Kidney glomerular epithelial cell (primary cell): ENCODE data around the gene SLC2A1.

ENCODE experiments used
- DNase-seq: peaks from one replicate; lab custom pipeline; 2025; lab: John Stamatoyannopoulos, UW

The SLC2A1 gene

DNA sequence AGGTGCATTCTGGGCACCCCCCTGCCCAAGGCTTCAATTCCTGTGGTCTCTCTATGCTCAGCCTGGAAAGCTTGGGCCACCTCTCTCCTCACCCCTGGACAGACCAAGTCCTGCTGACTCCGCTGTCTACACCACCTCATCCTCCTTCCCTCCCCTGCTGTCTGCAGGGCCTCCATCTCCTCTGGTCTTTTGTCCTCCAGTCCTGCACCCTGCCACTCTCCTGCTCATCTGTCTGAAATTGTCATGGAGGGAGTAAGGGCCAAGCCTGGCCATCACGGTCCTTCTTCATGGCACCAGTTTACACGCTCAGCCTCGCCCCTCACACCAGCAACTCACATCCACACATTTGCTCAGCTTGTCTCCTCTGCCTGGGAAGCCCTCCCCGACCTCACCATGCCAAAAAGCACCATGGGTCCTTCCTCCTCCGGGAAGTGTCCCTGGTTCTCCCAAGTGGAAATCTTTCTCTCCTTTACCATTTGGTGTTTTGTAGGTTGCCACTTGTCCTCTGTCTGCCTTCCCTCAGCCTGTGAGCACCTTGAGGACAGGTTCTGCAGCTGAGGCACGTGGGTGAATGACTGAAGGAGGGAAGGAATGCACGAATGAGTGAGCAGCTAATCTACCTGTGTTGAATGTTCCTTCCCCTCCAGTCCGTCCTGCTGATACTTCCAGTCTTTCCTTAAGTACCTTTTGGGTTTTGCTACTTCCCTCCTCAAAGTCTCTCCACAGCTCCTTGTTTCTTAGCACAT, 2.1 kb upstream of the SLC2A1 start:
- no peak for DNase-seq

DNA sequence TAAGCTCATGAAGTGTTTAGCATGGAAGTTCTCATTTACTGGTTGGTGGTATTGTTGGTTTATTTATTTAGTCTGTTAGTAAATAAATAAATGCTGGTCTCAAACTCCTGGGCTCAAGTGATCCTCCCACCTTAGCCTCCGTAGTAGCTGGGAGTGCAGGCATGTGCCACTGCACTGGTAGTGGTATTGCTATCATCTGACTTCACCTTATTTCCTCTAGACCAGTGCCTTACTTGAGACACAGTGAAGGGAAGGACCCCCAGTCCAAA, 1.4 kb upstream of the SLC2A1 start:
- no peak for DNase-seq

DNA sequence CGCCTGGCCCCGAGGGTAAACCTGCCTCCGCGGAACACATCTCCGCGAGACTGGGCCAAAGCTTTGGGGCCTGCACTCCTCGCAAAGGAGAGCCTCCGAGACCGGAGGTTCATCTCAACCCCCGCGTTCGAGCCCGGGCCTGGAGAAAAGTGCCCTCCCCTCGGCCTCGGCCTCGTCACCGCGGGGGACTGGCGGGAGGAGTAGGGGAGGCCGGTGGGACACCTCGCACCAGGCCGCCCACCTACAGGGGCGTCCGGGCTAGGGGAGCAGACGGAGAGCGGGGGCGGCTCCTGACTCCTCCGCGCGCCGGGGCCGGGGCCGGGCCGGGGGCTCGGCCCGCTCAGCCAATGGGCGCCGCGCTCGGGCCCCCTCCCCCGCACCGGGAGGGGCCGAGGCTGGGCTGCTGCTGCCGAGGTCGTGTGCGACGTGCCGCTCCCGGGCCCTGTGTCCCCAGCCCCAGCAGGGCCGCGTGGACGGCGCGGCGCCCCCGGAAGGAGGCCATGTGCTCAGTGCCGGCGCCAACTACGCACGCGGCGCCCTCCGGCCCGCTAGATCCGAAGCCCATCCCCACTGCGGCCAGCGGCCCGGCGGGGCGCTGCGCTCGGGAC, 684 bp downstream of the SLC2A1 start:
- DNase-seq: peak; percentile 16

DNA sequence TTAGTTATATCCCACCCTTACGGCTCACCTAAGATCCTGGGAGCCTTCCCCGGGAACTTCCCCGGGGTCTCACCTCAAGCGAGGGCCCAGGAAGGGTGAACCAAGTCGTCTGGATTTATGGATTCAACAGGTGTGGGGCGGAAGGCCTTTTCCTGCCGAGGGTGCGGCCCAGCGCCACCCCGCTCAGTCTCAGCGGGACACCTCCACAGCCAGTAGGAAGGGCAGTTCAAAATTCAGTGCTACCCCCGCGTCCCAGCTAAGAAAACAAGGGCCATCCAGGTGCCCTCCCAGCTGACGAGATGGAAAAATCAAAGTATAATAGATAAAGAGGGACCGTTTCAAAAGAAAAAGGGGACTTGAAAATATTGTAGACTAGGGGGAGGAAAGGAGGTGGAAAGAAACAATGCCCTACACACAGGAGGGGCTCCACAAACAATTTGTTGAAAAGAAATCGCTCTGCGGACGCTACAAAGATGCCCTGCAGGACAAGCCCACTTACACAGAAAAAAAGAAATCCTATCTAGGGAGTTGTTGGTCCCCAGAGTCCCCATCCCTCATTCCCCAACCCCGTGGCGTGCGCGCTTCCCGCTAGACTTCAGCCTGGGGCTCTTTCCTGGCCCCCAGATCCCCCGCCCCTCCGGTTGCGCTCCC, 1.3 kb downstream of the SLC2A1 start:
- DNase-seq: no peak

DNA sequence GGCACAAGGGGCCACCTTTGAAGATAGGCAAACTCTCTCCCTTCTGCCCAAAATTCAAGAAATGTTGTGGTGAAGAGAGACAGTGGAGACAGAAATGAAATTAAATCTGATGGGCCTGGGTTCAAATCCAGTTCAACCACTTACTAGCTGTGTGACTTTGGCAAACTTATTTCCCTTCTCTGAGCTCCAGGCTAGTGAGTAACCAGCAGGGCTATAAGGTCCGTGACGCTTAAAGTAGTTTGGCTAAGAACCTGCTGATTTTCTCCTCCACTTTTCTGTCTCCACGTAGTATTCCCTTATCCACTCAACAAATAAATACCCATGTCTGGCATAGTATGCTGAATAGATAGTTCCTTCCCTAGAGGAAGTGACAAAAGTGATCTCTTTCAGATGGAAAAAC, 1.9 kb downstream of the SLC2A1 start:
- DNase-seq: no peak

DNA sequence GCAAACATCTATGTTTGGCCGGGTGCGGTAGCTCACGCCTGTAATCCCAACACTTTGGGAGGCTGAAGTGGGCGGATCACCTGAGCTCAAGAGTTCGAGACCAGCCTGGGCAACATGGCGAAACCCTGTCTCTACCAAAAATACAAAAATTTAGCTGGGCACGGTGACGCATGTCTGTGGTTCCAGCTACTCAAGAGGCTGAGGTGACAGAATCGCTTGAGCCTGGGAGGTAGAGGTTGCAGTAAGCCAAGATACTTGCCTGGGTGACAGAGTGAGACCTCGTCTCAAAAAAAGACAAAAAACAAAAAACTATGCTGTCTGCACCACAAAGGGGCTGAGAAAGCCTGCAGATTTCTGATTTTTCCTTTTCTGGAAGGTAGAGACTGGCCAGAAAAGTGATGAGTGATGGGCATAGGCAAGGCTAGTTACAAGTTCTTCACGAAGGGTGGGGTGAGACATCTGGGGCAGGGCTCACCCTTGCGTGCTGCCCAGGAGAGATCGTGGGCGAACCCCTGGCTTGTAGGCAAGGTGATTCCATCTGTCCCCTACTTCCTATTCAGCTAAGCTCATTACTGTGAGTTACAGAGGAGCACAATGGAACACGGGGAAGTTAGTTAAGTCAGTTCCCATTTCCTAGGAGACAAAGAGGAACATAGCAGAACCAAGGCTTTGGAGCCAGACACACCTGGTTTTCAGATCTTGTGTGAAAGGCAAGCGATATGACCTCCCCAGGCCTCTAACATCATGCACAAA, 3.2 kb downstream of the SLC2A1 start:
- DNase-seq: no peak

DNA sequence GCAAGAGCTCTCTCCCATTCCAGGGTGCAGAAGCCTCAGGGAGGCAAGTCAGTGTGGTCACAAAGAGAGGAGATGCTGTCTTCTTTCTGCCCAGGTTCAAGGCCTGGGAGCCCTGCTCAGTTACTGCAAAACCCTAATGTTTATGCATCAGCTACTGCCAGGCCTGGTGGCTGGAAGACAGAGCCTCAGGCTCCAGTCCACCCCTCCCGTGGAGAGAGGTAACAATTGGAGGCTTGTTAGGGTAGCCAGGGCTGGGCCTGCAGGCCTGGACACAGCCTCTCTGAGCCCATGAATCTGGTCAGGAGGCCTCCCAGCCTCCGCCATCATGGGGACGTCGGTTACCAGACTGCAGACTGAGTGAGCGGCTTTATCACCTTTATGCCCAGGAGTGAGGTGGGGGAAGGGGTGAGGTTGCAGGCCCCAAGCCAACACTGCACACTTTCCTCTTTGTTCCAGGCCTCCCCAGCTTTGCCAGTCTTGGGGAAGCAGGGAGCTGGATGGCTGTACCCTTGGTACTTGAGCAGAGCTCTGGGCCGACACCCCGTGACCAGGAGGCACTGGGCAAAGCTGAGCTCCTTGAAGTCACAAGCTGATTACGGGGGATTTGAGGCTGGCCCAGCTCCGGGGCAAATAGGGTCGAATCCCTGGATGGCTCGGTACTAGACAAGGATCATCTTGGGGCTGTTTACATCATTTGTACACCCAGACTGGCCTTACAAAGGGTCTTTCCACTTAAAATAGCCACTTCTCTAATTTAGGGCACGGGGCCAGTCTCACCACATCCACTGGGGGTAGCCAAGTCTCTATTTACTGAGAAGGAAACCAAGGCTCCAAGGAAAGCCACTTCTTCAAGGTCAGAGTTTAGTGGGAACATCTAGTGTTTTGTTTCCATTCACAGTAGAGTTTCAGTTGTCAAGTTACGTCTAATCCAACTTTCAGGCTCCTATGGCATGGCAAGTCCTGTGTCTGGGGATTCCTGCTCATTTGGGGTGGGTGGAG, 5.2 kb downstream of the SLC2A1 start:
- no peak for DNase-seq

DNA sequence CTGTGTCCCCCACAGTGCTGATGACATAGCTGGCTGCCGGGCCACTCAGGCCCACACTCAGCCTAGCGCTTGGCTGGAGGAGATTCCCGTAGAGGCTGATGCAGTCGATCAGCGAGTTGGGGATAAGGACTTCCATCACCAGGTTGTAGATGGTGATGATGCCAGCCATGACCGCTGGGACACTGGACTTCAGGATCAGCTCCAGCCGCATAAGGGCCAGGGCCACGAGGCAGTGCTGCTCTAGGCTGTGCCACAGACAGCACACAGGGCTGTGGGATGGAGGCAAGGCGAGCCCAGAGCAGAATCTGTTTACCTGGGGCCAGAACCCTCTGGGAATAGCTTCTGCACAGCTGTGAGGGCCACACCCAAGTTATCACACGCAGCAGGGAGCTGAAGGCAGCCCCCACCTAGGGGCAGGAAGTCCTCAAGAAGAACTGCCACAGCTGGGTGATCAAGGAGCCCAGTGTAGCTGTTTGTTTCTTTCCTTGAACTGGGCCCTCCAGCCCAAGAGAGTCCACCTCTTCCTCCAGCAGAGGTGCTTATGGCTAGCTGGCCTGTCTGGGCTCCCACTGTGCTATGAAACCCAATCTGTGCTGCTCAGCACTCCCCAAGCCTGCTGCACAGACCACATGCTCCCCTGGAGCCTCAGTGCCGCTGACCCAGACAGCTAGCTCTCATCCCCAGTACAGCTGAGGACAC, 6.2 kb downstream of the SLC2A1 start:
- DNase-seq: no peak

DNA sequence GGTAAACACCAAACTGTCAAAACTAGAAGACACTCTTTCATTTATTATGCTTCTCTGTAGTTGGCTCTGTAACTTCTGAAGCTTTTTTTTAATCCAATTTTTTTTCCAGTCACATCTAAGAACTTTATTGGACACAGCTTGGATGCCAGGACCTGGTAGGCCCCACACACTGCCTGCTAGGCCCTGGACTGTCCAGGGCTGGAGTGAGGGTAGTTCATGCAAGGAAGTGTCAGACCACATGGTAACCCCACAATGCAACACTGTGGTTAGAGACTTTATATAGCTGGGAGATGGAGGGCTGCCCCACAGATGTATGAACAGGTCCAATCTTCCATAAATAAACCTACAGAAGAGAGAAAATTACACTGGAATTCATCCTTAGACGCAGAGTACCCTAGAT, 7.1 kb downstream of the SLC2A1 start:
- DNase-seq: no peak

DNA sequence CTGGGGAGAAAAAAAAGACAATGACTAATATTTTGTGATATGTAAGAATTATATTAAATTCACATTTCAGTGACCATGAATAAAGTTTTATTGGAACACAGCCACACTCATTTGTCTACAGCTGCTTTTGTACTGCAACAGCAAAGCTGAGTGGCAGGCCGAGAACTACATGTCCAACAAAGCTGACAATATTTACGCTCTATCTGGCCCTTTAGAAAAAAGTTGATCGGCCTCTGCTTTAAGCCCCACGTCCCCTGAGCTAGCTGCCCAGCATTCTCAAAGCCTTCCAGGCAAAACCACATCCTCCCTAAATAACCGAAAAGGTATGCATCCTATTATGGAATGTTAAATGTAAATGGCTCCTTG, 8.6 kb downstream of the SLC2A1 start:
- DNase-seq: no peak

DNA sequence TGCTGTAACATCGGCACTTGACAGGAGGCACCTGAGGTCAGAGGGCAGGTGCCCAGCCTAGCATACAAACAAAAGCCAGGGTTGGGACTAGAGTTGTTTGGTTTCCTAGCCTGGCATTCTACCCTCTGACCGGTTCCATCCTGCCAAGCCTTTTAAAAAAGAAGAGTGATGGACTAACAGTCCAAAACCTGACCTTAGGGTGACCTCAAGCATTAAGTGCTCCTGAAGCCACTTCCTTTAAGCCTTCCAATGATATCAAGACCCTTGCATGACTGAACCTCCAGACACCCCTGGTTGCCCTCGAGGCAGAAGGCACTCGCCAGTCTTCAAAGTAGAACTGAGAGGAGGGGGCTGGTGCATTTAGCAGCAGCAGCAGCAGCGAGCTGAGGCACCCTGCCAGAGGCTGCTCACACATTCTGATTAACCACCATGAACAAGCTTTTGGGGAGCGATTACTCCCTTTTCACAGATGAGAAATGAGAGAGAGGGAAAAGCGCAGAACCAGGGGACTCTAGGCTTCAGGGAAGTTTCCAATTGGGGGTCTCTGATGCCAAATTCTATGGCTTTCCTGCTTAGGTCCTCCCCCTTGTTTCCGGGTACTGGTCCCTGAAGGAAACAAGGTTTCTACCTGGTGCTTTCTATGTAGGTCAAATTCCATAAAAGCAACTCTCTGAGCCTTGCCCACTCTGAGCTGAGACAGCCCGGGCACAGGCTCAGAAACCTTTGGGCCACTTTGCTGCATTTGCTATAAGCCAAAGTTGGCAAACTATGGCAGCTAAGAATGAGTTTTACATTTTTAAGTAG, 9.2 kb downstream of the SLC2A1 start:
- DNase-seq: no peak

DNA sequence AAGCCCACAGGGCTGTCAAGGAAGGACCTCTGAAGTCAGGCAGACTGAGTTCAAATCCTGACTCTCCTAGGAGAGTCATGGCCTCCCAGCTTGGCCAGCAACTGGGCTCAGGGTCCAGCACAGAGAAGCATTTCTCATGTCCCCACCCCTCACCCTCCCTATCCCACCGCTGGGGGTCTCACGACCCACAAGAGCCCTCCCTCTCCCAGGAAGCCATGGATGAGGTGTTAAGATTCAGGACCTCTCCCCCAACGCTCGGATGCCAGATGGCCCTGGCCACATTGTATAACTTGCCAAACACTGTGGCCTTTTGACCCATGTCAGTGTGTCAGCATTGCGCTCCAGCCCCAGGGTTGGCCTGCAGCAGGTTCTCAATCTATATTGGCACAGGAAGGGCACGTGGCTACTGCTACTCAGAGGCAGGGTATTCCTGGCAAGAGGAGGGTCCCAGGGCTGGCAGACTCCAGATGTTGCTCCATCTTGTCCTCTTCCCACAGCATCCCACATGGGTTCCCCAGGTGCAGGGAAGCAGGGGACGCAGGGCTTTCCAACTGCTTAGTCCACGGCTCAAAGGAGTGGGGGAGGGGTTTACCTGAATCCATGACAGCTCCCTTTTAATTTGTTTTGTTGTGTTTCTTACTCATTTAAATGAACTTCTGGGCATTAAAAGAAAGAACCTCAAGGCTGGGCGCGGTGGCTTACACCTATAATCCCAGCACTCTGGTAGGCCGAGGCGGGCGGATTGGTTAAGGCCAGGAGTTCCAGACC, 10.5 kb downstream of the SLC2A1 start:
- DNase-seq: no peak

DNA sequence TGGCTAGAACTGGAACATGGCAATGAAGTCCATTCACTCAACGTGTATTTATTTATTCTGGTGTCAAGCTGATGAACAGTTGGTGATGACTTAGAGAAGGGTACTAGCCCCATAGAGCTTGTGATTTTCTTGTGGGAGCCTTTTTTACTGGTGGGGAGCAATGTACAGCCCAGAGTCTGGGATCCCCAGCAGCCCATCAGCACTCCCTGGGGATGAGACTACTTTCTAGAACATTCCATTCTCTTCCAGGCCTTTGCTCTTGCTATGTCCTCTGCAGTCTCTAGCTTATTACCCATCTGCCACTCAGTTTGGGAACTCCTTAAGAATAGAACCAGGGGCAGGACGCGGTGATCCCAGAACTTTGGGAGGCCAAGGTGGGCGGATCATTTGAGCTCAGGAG, 11.6 kb downstream of the SLC2A1 start:
- DNase-seq: no peak

DNA sequence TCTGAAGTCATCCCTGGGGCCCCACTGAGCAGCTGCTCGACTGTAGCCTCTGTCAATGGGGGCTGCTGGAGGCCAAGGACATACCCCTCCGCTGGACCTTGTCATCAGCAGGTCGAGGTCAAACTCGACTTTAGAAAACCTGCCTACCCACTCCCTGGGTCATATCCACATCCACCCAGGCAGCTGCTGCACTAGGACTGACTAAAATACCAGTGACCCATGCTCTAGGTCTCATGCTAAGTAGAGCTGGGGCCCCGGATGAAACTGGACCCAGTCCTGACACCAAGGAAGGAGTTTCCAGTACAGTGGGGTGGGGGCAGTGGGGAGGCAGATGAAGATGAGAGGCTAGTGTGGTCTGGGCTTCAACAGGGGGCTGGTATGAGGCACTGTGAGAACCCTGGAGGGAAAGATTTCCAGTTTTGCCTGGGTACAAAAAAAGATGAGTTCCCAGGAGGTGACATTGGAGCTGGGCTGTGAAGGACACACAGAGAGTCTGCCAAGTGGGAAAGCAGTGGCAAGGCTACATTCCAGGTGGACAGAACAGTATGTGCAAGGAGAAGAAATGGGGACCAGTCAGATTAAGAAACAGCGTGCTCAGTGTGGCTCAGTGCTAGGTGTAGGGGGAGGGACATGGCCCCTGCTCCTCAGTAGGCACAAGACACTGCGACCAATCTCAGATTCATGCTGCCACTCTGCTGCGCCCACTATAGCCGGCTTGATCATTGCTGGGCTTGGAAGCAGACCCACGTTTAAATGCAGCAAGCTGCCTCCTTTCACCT, 12.4 kb downstream of the SLC2A1 start:
- no peak for DNase-seq

DNA sequence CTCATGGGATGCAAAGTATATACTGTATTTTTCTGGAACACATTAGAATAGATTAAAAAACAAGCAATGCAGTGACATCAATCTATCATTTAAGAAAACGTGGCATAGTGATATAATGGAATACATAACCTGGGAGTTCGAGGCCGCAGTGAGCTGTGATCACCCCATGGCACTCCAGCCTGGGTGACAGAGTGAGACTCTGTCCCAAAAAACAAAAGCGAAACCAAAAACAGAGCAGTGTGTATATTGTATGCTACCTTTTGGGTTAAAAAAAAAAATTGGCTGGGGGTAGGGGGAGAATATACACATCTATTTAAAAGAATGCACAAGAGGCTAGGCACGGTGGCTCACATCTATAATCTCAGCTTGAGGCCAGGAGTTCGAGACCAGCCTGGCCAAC, 13.5 kb downstream of the SLC2A1 start:
- no peak for DNase-seq

DNA sequence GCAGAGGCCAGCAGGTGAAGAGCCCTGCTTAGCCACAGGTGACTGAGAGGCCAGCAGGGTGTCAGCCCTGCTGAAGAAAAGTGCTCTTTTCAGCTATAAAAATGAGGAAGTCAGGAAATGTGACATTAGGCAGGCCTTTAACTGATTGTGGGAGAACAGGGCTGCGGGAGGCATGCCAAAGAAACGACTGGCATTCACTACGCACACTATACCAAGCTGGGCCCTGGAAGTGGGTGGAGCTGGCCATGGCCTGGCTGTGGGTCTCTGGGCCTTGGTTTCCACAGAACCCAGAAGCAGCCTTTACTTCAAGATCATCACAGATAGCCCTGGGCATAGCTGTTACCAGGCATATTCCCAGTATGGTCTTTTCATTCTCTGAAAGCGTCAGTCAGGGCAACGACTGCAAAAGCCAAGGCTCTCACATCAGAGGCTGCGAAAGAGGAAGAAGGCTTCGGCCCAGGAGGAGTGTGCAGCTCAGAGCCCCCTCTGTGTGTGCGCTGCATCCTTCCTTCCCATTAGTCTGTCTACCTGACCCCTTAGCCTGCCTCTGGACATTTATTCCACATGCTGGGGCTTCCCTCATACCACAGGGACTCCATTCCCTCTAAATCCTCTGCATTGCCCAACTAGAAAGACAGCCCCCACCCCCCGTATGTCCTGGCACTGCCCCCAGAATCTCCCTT, 14.3 kb downstream of the SLC2A1 start:
- DNase-seq: no peak

DNA sequence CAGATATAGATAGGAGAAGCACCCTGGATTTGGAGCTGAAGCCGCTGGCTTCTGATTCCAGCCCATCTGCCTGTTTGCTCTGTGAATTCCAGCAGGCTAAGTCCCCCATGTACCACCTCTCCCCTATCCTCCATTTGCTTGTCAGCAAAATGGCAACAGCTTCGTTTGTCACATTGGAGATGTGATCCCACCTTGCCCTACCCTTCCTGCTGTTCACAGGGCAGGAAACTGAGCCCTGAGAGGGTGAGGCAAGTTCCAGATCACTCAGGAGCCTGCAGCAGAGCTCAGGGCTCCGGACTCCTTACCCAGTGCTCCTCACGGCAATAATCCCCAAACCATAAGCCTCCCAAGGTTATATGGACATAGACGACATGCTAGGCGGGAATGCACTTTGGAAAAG, 14.9 kb downstream of the SLC2A1 start:
- no peak for DNase-seq

DNA sequence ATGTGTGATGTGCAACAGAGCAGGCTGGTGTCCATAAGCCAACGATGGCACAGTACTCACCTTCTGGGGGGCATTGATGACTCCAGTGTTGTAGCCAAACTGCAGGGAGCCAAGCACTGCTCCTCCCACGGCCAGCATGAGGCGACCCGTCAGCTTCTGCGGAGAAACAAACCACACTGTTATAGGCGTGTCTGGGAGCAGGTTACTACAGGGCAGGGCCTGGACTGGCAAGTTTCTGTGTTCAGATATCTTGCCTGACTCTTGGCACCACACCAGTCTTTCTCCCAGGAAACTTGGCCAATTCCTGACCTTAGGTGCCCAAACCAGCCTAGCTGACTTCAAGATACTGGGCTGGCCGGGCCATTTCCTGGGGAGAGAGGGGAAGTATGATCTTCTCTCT, 15.5 kb downstream of the SLC2A1 start:
- no peak for DNase-seq
